ENCODE results near the gene TCERG1L. TPM values are rescaled to one million over a fixed set of nuclear protein-coding genes. Genes with fewer than 3 reads are reported as not detected.

Gene TCERG1L
- total RNA-seq, 1 experiment from 2014 or later = not detected

- no TSS peak for BruUV-seq (replicated peaks)
- ATAC-seq = no peak
- POLR2A ChIA-PET = interaction anchor here (0.5 to 0.6 kb wide), 2 partner anchors 30 to 625 kb away, joined by 3 to 8 read pairs; no protein-coding TSS in a partner anchor
Measured at GRCh38 chr10:131247873-131248272, 63.6 kb downstream of the TCERG1L start.

GRCh38 chr10:131246775-131247174 is 64.7 kb downstream of the TCERG1L start:
- Histone ChIP-seq H3K27ac (ENCODE audit: low read length) (no peak overlapping the region), H3K4me1 (ENCODE audit: control insufficient read depth, insufficient read depth, low read length) (no peaks in the 10 kb centered on the region), H3K36me3 (ENCODE audit: control insufficient read depth, insufficient read depth, low read length) (no peaks in the 10 kb centered on the region; the same call in 1 of the 2 replicates), H3K27me3 (ENCODE audit: control insufficient read depth, insufficient read depth, low read length) (peaks cover 20% of the 10 kb centered on the region), H3K4me3 (ENCODE audit: low read depth in 2 of 2, low read length in 2 of 2) (no peak overlapping the region), H3K9me3 (ENCODE audit: control insufficient read depth, insufficient read depth, low read depth, low read length) (no peaks in the 10 kb centered on the region)
- intact Hi-C loops (cut with micrococcal nuclease; ENCODE audit: unreplicated experiment) (no loop called here), in situ Hi-C loops (cut with HindIII; ENCODE audit: low pct_unique_long_range_greater_than_20kb, low sequenced_read_pairs) (no loop called here)
- no TSS peak for BruUV-seq (replicated peaks)
- DNase-seq (ENCODE audit: low read depth, low spot score) (no peak), ATAC-seq (no peak)
- ChIA-PET POLR2A (interaction anchor here (0.7 kb wide), 1 partner anchor 63 kb away, joined by 14 read pairs; no protein-coding TSS in a partner anchor), CTCF (no interaction called here)
- TF ChIP-seq REST (IDR thresholded peaks at IDR 0.05; ENCODE audit: insufficient read depth in 1 of 2, low read depth in 2 of 2, low read length in 1 of 2) (no peak), CTCF (IDR thresholded peaks at IDR 0.05) (no peak), SIN3A (IDR thresholded peaks at IDR 0.05; ENCODE audit: borderline replicate concordance, insufficient read depth, low read depth, low read length) (no peak), TCF7L2 (IDR thresholded peaks at IDR 0.05; ENCODE audit: low read depth, low read length) (no peak), POLR2AphosphoS5 (IDR thresholded peaks at IDR 0.05; ENCODE audit: low read depth, low read length) (no peak)

More at GRCh38 chr10:131247873-131248272, 63.6 kb downstream of the TCERG1L start:
- DNase-seq (ENCODE audit: low read depth, low spot score) = no peak
- TF ChIP-seq TCF7L2 (IDR thresholded peaks at IDR 0.05; ENCODE audit: low read depth, low read length) (no peak), SIN3A (IDR thresholded peaks at IDR 0.05; ENCODE audit: borderline replicate concordance, insufficient read depth, low read depth, low read length) (no peak), POLR2AphosphoS5 (IDR thresholded peaks at IDR 0.05; ENCODE audit: low read depth, low read length) (no peak), REST (IDR thresholded peaks at IDR 0.05; ENCODE audit: insufficient read depth in 1 of 2, low read depth in 2 of 2, low read length in 1 of 2) (no peak), CTCF (IDR thresholded peaks at IDR 0.05) (no peak)
- no peak overlapping the region for H3K27ac ChIP-seq (ENCODE audit: low read length)
- no peaks in the 10 kb centered on the region for H3K4me1 ChIP-seq (ENCODE audit: control insufficient read depth, insufficient read depth, low read length)
- CTCF ChIA-PET = no interaction called here
- in situ Hi-C loops (cut with HindIII; ENCODE audit: low pct_unique_long_range_greater_than_20kb, low sequenced_read_pairs) = no loop called here
- intact Hi-C loops (cut with micrococcal nuclease; ENCODE audit: unreplicated experiment) = no loop called here
- no peaks in the 10 kb centered on the region for H3K36me3 ChIP-seq (ENCODE audit: control insufficient read depth, insufficient read depth, low read length)
- H3K9me3 ChIP-seq (ENCODE audit: control insufficient read depth, insufficient read depth, low read depth, low read length) = no peaks in the 10 kb centered on the region
- peaks cover 10% of the 10 kb centered on the region; the same call in 1 of the 2 replicates for H3K27me3 ChIP-seq (ENCODE audit: control insufficient read depth, insufficient read depth, low read length)
- no peak overlapping the region for H3K4me3 ChIP-seq (ENCODE audit: low read depth in 2 of 2, low read length in 2 of 2)

Measured in Panc1 (cell line).